Diencephalon (tissue), 1 donor: ENCODE data around the gene SACS. TPM values are rescaled to one million over a fixed set of nuclear protein-coding genes. Genes with fewer than 3 reads are reported as not detected.

Source experiments
- total RNA-seq: library from RNA; depleted of rRNA; stranded (reverse); fragments of >200 nt; gene quantifications from one replicate; pipeline ENCODE4 v1.2.3, GENCODE V29; 2014

Gene SACS
- 142 TPM for total RNA-seq

GRCh38 chr13:23433171-23434153, at the start of gene SACS:
Gene SACS, minus strand, starts transcription at chr13:23433702. Its CDS starts 22,463 bp downstream, at chr13:23411239.

Other genes starting within 250 kb of the SACS start
- gene TNFRSF19, start 136.7 kb upstream of the SACS start, total RNA-seq: 19.6 TPM